Ectodermal cell (in vitro differentiated cells): ENCODE data around the gene ZNF544.
A peak's percentile ranks its signal among the peaks of the same experiment; 100 is the strongest.
"Not testable (repeated sequence)": the region's sequence is repeated elsewhere in the genome, so short reads cannot be mapped to it uniquely, and the experiment has no call there.

Source experiments
- H3K27ac ChIP-seq: 2 replicates; pipeline ENCODE4 v1.7.0; 2013; ENCODE audit warnings: mild to moderate bottlenecking, low read depth, low read length; ENCODE audit not compliant: insufficient read depth, poor library complexity, severe bottlenecking
- H3K27me3 ChIP-seq: 2 replicates; pipeline ENCODE4 v1.7.0; 2013; ENCODE audit warnings: mild to moderate bottlenecking, low read length; ENCODE audit not compliant: insufficient read depth, control insufficient read depth, poor library complexity, severe bottlenecking
- H3K36me3 ChIP-seq: one replicate; pipeline ENCODE4 v1.7.0; 2013; ENCODE audit warnings: low read length; ENCODE audit not compliant: control insufficient read depth, insufficient read depth
- H3K4me1 ChIP-seq: one replicate; pipeline ENCODE4 v1.7.0; 2013; ENCODE audit warnings: low read length; ENCODE audit not compliant: control insufficient read depth, insufficient read depth
- H3K4me3 ChIP-seq: 2 replicates; pipeline ENCODE4 v1.7.0; 2013; ENCODE audit warnings: low read depth, low read length, control low read depth; ENCODE audit not compliant: insufficient read depth
- H3K9me3 ChIP-seq: 2 replicates; pipeline ENCODE4 v1.7.0; 2013; ENCODE audit warnings: mild to moderate bottlenecking, low read length, moderate library complexity; ENCODE audit not compliant: control insufficient read depth
- WGBS, 2 experiments: methylation state at CpG; one replicate each; pipeline ENCODE4 v1.1.7; 2013; ENCODE audit warnings: missing lambda C conversion rate in 2 of 2; 5-methylcytosine and 5-hydroxymethylcytosine counted together

ZNF544 gene

GRCh38 chr19:58304255-58304654 lies 75.5 kb downstream of the ZNF544 start:
- 89% methylated on average over 7 of the region's 7 CpGs for WGBS, 2 experiments
- Histone ChIP-seq H3K27me3 (no peaks in the 10 kb centered on the region), H3K9me3 (no peaks in the 10 kb centered on the region), H3K27ac (no peak overlapping the region), H3K4me3 (no peak overlapping the region), H3K36me3 (peaks cover 10% of the 10 kb centered on the region), H3K4me1 (peaks cover 7% of the 10 kb centered on the region)

GRCh38 chr19:58304748-58305064 lies 76.0 kb downstream of the ZNF544 start:
- H3K36me3 ChIP-seq: peaks cover 11% of the 10 kb centered on the region
- H3K4me3 ChIP-seq: peak overlapping the region; percentile 80
- H3K9me3 ChIP-seq: no peaks in the 10 kb centered on the region
- peak overlapping the region; percentile 27 for H3K27ac ChIP-seq
- H3K27me3 ChIP-seq: no peaks in the 10 kb centered on the region
- 29 to 40% methylated on average over 6 of the region's 7 CpGs for WGBS, 2 experiments
- H3K4me1 ChIP-seq: peaks cover 7% of the 10 kb centered on the region

- Histone ChIP-seq H3K9me3 (no peaks in the 10 kb centered on the region), H3K36me3 (peaks cover 9% of the 10 kb centered on the region), H3K27ac (peak within 1 kb of the TSS; percentile 27), H3K4me1 (peaks cover 7% of the 10 kb centered on the region), H3K4me3 (peak within 1 kb of the TSS; percentile 80), H3K27me3 (no peaks in the 10 kb centered on the region)
- WGBS, 2 experiments: 1% methylated on average over 53 of the region's 55 CpGs
These were observed 76.6 kb downstream of the ZNF544 start, which contains the start of gene ERVK3-1 for GRCh38 chr19:58305065-58305931. ERVK3-1 (plus strand) TSS chr19:58305377; CDS start chr19:58312169, 6,792 bp downstream.

- WGBS, 2 experiments: 76 to 80% methylated on average over 12 of the region's 12 CpGs
- peaks cover 7% of the 10 kb centered on the region for H3K4me1 ChIP-seq
- H3K27ac ChIP-seq: no peak overlapping the region
- H3K4me3 ChIP-seq: peak overlapping the region; percentile 80
- no peaks in the 10 kb centered on the region for H3K9me3 ChIP-seq
- peaks cover 6% of the 10 kb centered on the region for H3K36me3 ChIP-seq
- H3K27me3 ChIP-seq: no peaks in the 10 kb centered on the region
These were observed 77.2 kb downstream of the ZNF544 start for GRCh38 chr19:58305932-58306323.

GRCh38 chr19:58307736-58308135 lies 79.0 kb downstream of the ZNF544 start:
- Histone ChIP-seq H3K4me1 (peaks cover 7% of the 10 kb centered on the region), H3K9me3 (no peaks in the 10 kb centered on the region), H3K27me3 (no peaks in the 10 kb centered on the region), H3K27ac (no peak overlapping the region), H3K4me3 (no peak overlapping the region), H3K36me3 (peaks cover 14% of the 10 kb centered on the region)
- 93 to 98% methylated on average over 4 of the region's 4 CpGs for WGBS, 2 experiments

GRCh38 chr19:58310685-58311084 lies 82.0 kb downstream of the ZNF544 start:
- not testable (repeated sequence) for H3K27ac ChIP-seq, H3K4me3 ChIP-seq, H3K9me3 ChIP-seq, H3K4me1 ChIP-seq, H3K27me3 ChIP-seq
- 47 to 51% methylated on average over 12 of the region's 13 CpGs for WGBS, 2 experiments
- H3K36me3 ChIP-seq: peaks cover 34% of the 10 kb centered on the region

- H3K9me3 ChIP-seq: no peaks in the 10 kb centered on the region
- H3K27me3 ChIP-seq: no peaks in the 10 kb centered on the region
- no peak overlapping the region for H3K27ac ChIP-seq
- no peak overlapping the region for H3K4me3 ChIP-seq
- H3K36me3 ChIP-seq: peaks cover 34% of the 10 kb centered on the region
- WGBS, 2 experiments: 93 to 95% methylated on average over 7 of the region's 7 CpGs
- peaks cover under 1% of the 10 kb centered on the region for H3K4me1 ChIP-seq
These were observed 82.7 kb downstream of the ZNF544 start for GRCh38 chr19:58311345-58311865.
